KMS-11 (cell line): ENCODE data around the gene CACNA2D3.

Source experiments
- H2AFZ ChIP-seq: fragments of 200-600 bp; sonication (generic); 2 replicates; pipeline ENCODE4 v1.6.1; 2016; ENCODE audit warnings: antibody characterized with exemption, mixed run types, low read depth
- H3K27ac ChIP-seq: fragments of 200-600 bp; sonication (generic); 2 replicates; pipeline ENCODE4 v1.6.1; 2016; ENCODE audit warnings: mild to moderate bottlenecking, mixed run types
- H3K27me3 ChIP-seq: fragments of 200-600 bp; sonication (generic); 2 replicates; pipeline ENCODE4 v1.6.1; 2017; ENCODE audit warnings: mild to moderate bottlenecking, low read depth, mixed run types, moderate library complexity; ENCODE audit not compliant: insufficient read depth
- H3K36me3 ChIP-seq: fragments of 200-600 bp; sonication (generic); 2 replicates; pipeline ENCODE4 v1.6.1; 2017; ENCODE audit warnings: mild to moderate bottlenecking, mixed run types; ENCODE audit not compliant: insufficient read depth
- H3K4me1 ChIP-seq: fragments of 200-600 bp; sonication (generic); 2 replicates; pipeline ENCODE4 v1.6.1; 2016; ENCODE audit warnings: mild to moderate bottlenecking, low read depth, mixed run types; ENCODE audit not compliant: poor library complexity, severe bottlenecking
- H3K4me2 ChIP-seq: fragments of 200-600 bp; sonication (generic); 2 replicates; pipeline ENCODE4 v1.7.0; 2016; ENCODE audit warnings: mild to moderate bottlenecking, mixed run types
- H3K4me3 ChIP-seq: fragments of 200-600 bp; sonication (generic); IDR thresholded peaks from 2 replicates; pipeline ENCODE4 v1.6.1; 2017; ENCODE audit warnings: low read depth, low read length, mixed read lengths; ENCODE audit not compliant: insufficient read depth
- H3K79me2 ChIP-seq: fragments of 200-600 bp; sonication (generic); 2 replicates; pipeline ENCODE4 v1.6.1; 2016; ENCODE audit warnings: low read depth, mixed run types; ENCODE audit not compliant: insufficient read depth
- H3K9ac ChIP-seq: fragments of 200-600 bp; sonication (generic); 2 replicates; pipeline ENCODE4 v1.6.1; 2016; ENCODE audit warnings: mild to moderate bottlenecking, mixed run types
- H4K20me1 ChIP-seq: fragments of 200-600 bp; sonication (generic); 2 replicates; pipeline ENCODE4 v1.6.1; 2016; ENCODE audit warnings: mild to moderate bottlenecking, mixed run types; ENCODE audit not compliant: insufficient read depth
- TF ChIP-seq, protein P1 (sequence below): fragments of 200-600 bp; sonication (generic); conservative IDR thresholded peaks from 2 replicates; pipeline ENCODE4 v1.6.1; 2017; ENCODE audit warnings: low read depth, mild to moderate bottlenecking, antibody characterized with exemption, low read length, moderate library complexity, mixed read lengths

The CACNA2D3 gene

GRCh38 chr3:54543446-54543845 lies 421.1 kb downstream of the CACNA2D3 start:
- Histone ChIP-seq H3K4me2 (no peak overlapping the region), H2AFZ (no peak overlapping the region), H3K79me2 (no peaks in the 10 kb centered on the region), H3K4me1 (no peaks in the 10 kb centered on the region), H3K27me3 (no peaks in the 10 kb centered on the region), H3K4me3 (no peak overlapping the region), H3K36me3 (no peaks in the 10 kb centered on the region), H3K9ac (no peak overlapping the region), H3K27ac (no peak overlapping the region), H4K20me1 (no peaks in the 10 kb centered on the region)
- TF ChIP-seq, protein P1, sequence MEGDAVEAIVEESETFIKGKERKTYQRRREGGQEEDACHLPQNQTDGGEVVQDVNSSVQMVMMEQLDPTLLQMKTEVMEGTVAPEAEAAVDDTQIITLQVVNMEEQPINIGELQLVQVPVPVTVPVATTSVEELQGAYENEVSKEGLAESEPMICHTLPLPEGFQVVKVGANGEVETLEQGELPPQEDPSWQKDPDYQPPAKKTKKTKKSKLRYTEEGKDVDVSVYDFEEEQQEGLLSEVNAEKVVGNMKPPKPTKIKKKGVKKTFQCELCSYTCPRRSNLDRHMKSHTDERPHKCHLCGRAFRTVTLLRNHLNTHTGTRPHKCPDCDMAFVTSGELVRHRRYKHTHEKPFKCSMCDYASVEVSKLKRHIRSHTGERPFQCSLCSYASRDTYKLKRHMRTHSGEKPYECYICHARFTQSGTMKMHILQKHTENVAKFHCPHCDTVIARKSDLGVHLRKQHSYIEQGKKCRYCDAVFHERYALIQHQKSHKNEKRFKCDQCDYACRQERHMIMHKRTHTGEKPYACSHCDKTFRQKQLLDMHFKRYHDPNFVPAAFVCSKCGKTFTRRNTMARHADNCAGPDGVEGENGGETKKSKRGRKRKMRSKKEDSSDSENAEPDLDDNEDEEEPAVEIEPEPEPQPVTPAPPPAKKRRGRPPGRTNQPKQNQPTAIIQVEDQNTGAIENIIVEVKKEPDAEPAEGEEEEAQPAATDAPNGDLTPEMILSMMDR, result no peak

- H4K20me1 ChIP-seq, result no peaks in the 10 kb centered on the region
- H3K36me3 ChIP-seq, result no peaks in the 10 kb centered on the region
- TF ChIP-seq, protein P1, result no peak
- no peaks in the 10 kb centered on the region for H3K79me2 ChIP-seq
- H3K4me3 ChIP-seq, result no peak overlapping the region
- no peak overlapping the region for H3K9ac ChIP-seq
- no peaks in the 10 kb centered on the region for H3K4me1 ChIP-seq
- no peak overlapping the region for H3K4me2 ChIP-seq
- no peaks in the 10 kb centered on the region for H3K27me3 ChIP-seq
- H3K27ac ChIP-seq, result no peak overlapping the region
- H2AFZ ChIP-seq, result no peak overlapping the region
Measured at GRCh38 chr3:54547051-54547450, 424.7 kb downstream of the CACNA2D3 start.

GRCh38 chr3:54547846-54548245 lies 425.5 kb downstream of the CACNA2D3 start:
- no peaks in the 10 kb centered on the region for H3K4me1 ChIP-seq
- no peak overlapping the region for H3K4me2 ChIP-seq
- no peak overlapping the region for H3K4me3 ChIP-seq
- H3K79me2 ChIP-seq, result no peaks in the 10 kb centered on the region
- no peaks in the 10 kb centered on the region for H4K20me1 ChIP-seq
- no peaks in the 10 kb centered on the region for H3K27me3 ChIP-seq
- TF ChIP-seq, protein P1, result no peak
- no peaks in the 10 kb centered on the region for H3K36me3 ChIP-seq
- no peak overlapping the region for H3K9ac ChIP-seq
- H2AFZ ChIP-seq, result no peak overlapping the region
- no peak overlapping the region for H3K27ac ChIP-seq

DNA sequence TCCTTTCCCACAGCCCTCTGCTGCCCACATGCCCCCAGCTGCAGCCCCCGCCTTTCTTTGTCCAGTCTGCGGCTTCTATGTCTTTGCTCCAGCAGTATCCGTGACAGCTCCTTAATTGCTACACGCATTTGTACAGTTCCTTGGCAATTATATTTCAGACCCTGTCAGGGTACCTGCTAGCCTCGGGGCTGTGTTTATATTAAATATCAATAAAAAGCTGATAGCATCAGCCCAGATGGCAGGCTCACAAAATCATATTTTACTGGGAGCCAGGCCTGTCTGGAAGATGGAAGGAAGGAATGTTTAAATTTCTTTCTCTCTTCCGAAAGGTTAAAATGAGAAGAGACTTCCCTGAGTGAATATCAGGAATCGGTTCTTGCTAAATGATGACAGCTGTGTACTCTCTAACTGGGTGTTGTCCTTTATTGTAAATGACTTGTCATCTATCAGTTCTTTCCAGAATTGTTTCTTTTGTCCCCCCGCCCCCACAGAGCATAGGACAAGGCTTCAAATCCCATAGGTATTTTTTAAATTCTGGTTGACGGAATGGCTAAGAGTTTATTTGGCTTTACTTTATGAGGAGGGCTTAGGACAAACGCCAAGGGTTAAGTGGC lies 427.4 kb downstream of the CACNA2D3 start:
- Histone ChIP-seq H3K9ac (no peak overlapping the region), H4K20me1 (no peaks in the 10 kb centered on the region), H3K79me2 (no peaks in the 10 kb centered on the region), H3K36me3 (no peaks in the 10 kb centered on the region), H3K27ac (no peak overlapping the region), H3K4me1 (no peaks in the 10 kb centered on the region), H3K4me2 (no peak overlapping the region), H2AFZ (no peak overlapping the region), H3K4me3 (no peak overlapping the region), H3K27me3 (no peaks in the 10 kb centered on the region)
- TF ChIP-seq, protein P1, result no peak
